ENCODE results near the gene SLC25A22.

SLC25A22 gene

GRCh38 chr11:746289-747157 lies 51.6 kb downstream of the SLC25A22 start:
- no peak for DNase-seq (ENCODE audit: low spot score)

GRCh38 chr11:745428-745827 lies 52.7 kb downstream of the SLC25A22 start:
- DNase-seq (ENCODE audit: low spot score): no peak

- DNase-seq (ENCODE audit: low spot score): no peak
These were observed 55.4 kb downstream of the SLC25A22 start for GRCh38 chr11:742571-743201.

GRCh38 chr11:742156-742546 lies 55.9 kb downstream of the SLC25A22 start:
- no peak for DNase-seq (ENCODE audit: low spot score)
